Smooth muscle cell (in vitro differentiated cells): ENCODE measurements around the gene TBC1D23. TPM values are rescaled to one million over a fixed set of nuclear protein-coding genes. Genes with fewer than 3 reads are reported as not detected.
A peak's percentile ranks its signal among the peaks of the same experiment; 100 is the strongest.

Source experiments
- DNase-seq: peaks from one replicate; lab custom pipeline; 2025; ENCODE audit not compliant: unreplicated experiment; lab: John Stamatoyannopoulos, UW
- H2AFZ ChIP-seq: fragments of 200-600 bp; sonication (generic); 2 replicates; pipeline ENCODE4 v1.6.0; 2016; ENCODE audit warnings: antibody characterized with exemption, low read depth, mild to moderate bottlenecking
- H3F3A ChIP-seq: fragments of 200-600 bp; sonication (generic); 2 replicates; pipeline ENCODE4 v1.6.0; 2017; ENCODE audit warnings: antibody characterized with exemption, low read depth
- H3K27ac ChIP-seq: fragments of 200-600 bp; sonication (generic); 2 replicates; pipeline ENCODE4 v1.5.1; 2016; ENCODE audit warnings: low read depth, mild to moderate bottlenecking
- H3K27me3 ChIP-seq: fragments of 200-600 bp; sonication (generic); 2 replicates; pipeline ENCODE4 v1.6.1; 2016; ENCODE audit warnings: low read depth, mild to moderate bottlenecking
- H3K36me3 ChIP-seq: fragments of 200-600 bp; sonication (generic); 2 replicates; pipeline ENCODE4 v1.5.1; 2016; ENCODE audit warnings: low read depth
- H3K4me1 ChIP-seq: fragments of 200-600 bp; sonication (generic); 2 replicates; pipeline ENCODE4 v1.5.1; 2016; ENCODE audit warnings: low read depth
- H3K4me2 ChIP-seq: fragments of 200-600 bp; sonication (generic); 2 replicates; pipeline ENCODE4 v1.6.0; 2016; ENCODE audit warnings: mild to moderate bottlenecking
- H3K4me3 ChIP-seq: fragments of 200-600 bp; sonication (generic); 2 replicates; pipeline ENCODE4 v1.5.1; 2016; ENCODE audit warnings: mild to moderate bottlenecking
- H3K79me2 ChIP-seq: fragments of 200-600 bp; sonication (generic); 2 replicates; pipeline ENCODE4 v1.6.0; 2016; ENCODE audit warnings: low read depth, mild to moderate bottlenecking
- H3K9ac ChIP-seq: fragments of 200-600 bp; sonication (generic); 2 replicates; pipeline ENCODE4 v1.6.0; 2016; ENCODE audit warnings: low read depth
- H3K9me3 ChIP-seq: fragments of 200-600 bp; sonication (generic); replicated peaks from 2 replicates; pipeline ENCODE4 v1.5.1; 2016; ENCODE audit warnings: low read depth
- H4K20me1 ChIP-seq: fragments of 200-600 bp; sonication (generic); 2 replicates; pipeline ENCODE4 v1.6.0; 2016; ENCODE audit warnings: low read depth
- CTCF ChIP-seq: fragments of 200-600 bp; sonication (generic); IDR thresholded peaks from 2 replicates; pipeline ENCODE4 v1.5.1; 2017; ENCODE audit warnings: borderline replicate concordance, mild to moderate bottlenecking, antibody characterized with exemption; ENCODE audit not compliant: insufficient read depth, poor library complexity, severe bottlenecking
- WGBS: methylation state at CpG from one replicate; pipeline ENCODE4 v1.1.7; 2016; ENCODE audit warnings: low lambda C conversion rate; 5-methylcytosine and 5-hydroxymethylcytosine counted together
- polyA plus RNA-seq: library from polyadenylated mRNA; unstranded; fragments of >200 nt; fragmentation: Nextera tagmentation; extraction: Ambion mirVana; gene quantifications from 2 replicates; pipeline ENCODE4 v1.2.1, GENCODE V29; 2016
- total RNA-seq: library from RNA; depleted of rRNA; stranded (reverse); fragments of >200 nt; gene quantifications from 2 replicates; pipeline ENCODE4 v1.2.3, GENCODE V29; 2014

Gene TBC1D23
- total and polyA plus RNA-seq, 2 experiments from 2014 or later: 36.0 to 77.7 TPM

DNA sequence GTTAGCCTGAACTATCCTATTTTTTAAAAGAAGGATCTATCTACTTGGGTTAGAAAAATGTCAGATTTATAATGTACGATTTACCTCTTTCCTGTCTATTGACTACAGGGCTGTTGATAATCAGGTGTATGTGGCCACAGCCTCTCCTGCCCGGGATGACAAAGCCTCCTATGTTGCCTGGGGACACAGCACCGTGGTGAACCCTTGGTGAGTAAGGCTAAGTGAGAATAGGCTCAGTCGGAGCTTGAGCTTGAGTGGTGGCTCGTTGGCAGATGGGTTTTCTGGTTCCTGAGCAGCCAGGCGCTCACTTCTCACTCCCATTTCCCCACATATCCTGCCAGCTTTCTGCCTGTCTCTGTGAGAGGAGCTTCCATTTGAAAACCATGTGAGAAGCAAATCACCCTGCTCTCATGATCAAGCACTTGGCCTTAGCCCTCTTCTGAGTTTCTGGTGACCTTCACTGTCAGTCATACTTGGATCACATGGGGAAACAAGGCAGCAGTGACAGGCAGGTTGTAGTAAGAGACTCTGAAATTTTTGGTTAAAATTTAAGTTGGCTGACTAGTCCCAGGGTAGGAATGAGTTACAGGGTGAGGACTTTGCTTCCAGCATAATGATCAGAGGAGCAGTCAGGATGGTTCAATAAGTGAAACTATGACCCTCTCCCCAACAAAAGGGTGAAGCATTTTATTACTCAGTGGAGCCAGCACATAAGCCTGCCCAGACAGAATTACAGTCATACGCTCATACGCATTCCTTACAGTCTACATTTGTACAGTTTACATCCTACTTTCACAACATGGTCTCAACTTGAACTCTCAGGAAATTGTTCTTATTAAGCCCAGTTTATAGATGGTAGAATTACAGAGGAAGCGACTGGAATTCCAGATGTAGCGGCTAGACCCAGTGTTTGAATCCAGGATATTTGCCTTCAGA is 91.8 kb downstream of the TBC1D23 start:
- DNase-seq: no peak
- peak overlapping the region; percentile 81 for H3K27ac ChIP-seq
- no peaks in the 10 kb centered on the region for H3K79me2 ChIP-seq
- 77% methylated on average over 10 of the region's 10 CpGs for WGBS
- no peaks in the 10 kb centered on the region for H3K4me1 ChIP-seq
- peaks cover 4% of the 10 kb centered on the region for H3F3A ChIP-seq
- no peaks in the 10 kb centered on the region for H3K27me3 ChIP-seq
- H2AFZ ChIP-seq: no peak overlapping the region
- no peaks in the 10 kb centered on the region for H4K20me1 ChIP-seq
- peak overlapping the region; percentile 18 for H3K9ac ChIP-seq
- no peak overlapping the region for H3K4me3 ChIP-seq
- peak overlapping the region; percentile 13 for H3K4me2 ChIP-seq
- no peak for TF ChIP-seq CTCF
- no peaks in the 10 kb centered on the region for H3K9me3 ChIP-seq
- no peaks in the 10 kb centered on the region for H3K36me3 ChIP-seq

- Histone ChIP-seq H3F3A (peaks cover 4% of the 10 kb centered on the region), H2AFZ (no peak overlapping the region), H3K27me3 (no peaks in the 10 kb centered on the region), H3K9ac (no peak overlapping the region), H3K79me2 (no peaks in the 10 kb centered on the region), H3K4me1 (no peaks in the 10 kb centered on the region), H3K9me3 (no peaks in the 10 kb centered on the region), H4K20me1 (no peaks in the 10 kb centered on the region), H3K4me3 (no peak overlapping the region), H3K4me2 (no peak overlapping the region), H3K27ac (peak overlapping the region; percentile 33), H3K36me3 (no peaks in the 10 kb centered on the region)
- WGBS: 93% methylated on average over 3 of the region's 3 CpGs
- no peak for DNase-seq
- no peak for TF ChIP-seq CTCF
Measured at GRCh38 chr3:100354850-100355249, 94.1 kb downstream of the TBC1D23 start.

- Histone ChIP-seq H3K9ac (no peak overlapping the region), H3K27ac (no peak overlapping the region), H3K4me1 (no peaks in the 10 kb centered on the region), H2AFZ (no peak overlapping the region), H3K36me3 (peaks cover 7% of the 10 kb centered on the region), H4K20me1 (no peaks in the 10 kb centered on the region), H3K27me3 (no peaks in the 10 kb centered on the region), H3K9me3 (no peaks in the 10 kb centered on the region), H3K4me3 (no peak overlapping the region), H3K4me2 (no peak overlapping the region), H3K79me2 (no peaks in the 10 kb centered on the region), H3F3A (peaks cover 9% of the 10 kb centered on the region)
- no peak for DNase-seq
- TF ChIP-seq CTCF: no peak
- 95% methylated on average over 2 of the region's 2 CpGs for WGBS
Measured at GRCh38 chr3:100358413-100358812, 97.6 kb downstream of the TBC1D23 start.
